HUES64 (cell line): Measurements from ENCODE around the gene KMT2A.
A peak's percentile ranks its signal among the peaks of the same experiment; 100 is the strongest.
"Not testable (repeated sequence)": the region's sequence is repeated elsewhere in the genome, so short reads cannot be mapped to it uniquely, and the experiment has no call there.

ENCODE experiments used
- H3K27ac ChIP-seq: 2 replicates; pipeline ENCODE4 v1.7.0; 2013; ENCODE audit warnings: low read depth, low read length, inconsistent platforms
- H3K27me3 ChIP-seq: 2 replicates; pipeline ENCODE4 v1.6.1; 2013; ENCODE audit warnings: mild to moderate bottlenecking, low read length; ENCODE audit not compliant: insufficient read depth
- H3K36me3 ChIP-seq: 2 replicates; pipeline ENCODE4 v1.6.1; 2013; ENCODE audit warnings: mild to moderate bottlenecking, low read length; ENCODE audit not compliant: insufficient read depth
- H3K4me1 ChIP-seq: 2 replicates; pipeline ENCODE4 v1.6.1; 2013; ENCODE audit warnings: mild to moderate bottlenecking, low read length, moderate library complexity; ENCODE audit not compliant: insufficient read depth
- H3K4me3 ChIP-seq: 2 replicates; pipeline ENCODE4 v1.5.1; 2013; ENCODE audit warnings: mild to moderate bottlenecking, low read length, moderate library complexity
- H3K9ac ChIP-seq: 2 replicates; pipeline ENCODE4 v1.6.1; 2013; ENCODE audit warnings: mild to moderate bottlenecking, low read depth, low read length
- H3K9me3 ChIP-seq: 2 replicates; pipeline ENCODE4 v1.6.1; 2013; ENCODE audit warnings: low read depth, low read length; ENCODE audit not compliant: insufficient read depth
- WGBS: fragments of 150-250, 120-280 bp; methylation state at CpG from one replicate; pipeline ENCODE4 v1.1.7; 2013; ENCODE audit warnings: missing lambda C conversion rate; 5-methylcytosine and 5-hydroxymethylcytosine counted together

KMT2A gene

DNA sequence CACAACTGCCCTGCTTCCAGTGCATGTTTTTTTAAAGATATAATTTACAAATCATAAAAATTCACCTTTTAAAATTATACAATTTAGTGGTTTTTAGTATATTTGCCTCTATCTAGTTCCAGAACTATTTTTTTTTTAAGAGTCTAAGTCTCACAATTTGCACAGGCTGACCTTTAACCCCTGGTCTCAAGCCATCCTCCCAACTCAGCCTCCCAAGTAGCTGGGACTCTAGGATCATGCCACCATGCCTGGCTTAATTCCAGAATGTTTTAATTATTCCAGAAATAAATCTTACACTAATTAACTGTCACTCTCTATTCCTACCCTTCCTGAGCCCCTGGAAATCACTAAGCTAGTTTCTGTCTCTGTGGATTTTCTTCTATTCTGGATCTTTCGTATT is 134.5 kb downstream of the KMT2A start:
- Histone ChIP-seq H3K27me3 (no peaks in the 10 kb centered on the region), H3K27ac (no peak overlapping the region), H3K4me3 (no peak overlapping the region), H3K9ac (no peak overlapping the region), H3K9me3 (no peaks in the 10 kb centered on the region), H3K4me1 (peaks cover 12% of the 10 kb centered on the region), H3K36me3 (no peaks in the 10 kb centered on the region)
- 100% methylated on average over 1 of the region's 1 CpG for WGBS

DNA sequence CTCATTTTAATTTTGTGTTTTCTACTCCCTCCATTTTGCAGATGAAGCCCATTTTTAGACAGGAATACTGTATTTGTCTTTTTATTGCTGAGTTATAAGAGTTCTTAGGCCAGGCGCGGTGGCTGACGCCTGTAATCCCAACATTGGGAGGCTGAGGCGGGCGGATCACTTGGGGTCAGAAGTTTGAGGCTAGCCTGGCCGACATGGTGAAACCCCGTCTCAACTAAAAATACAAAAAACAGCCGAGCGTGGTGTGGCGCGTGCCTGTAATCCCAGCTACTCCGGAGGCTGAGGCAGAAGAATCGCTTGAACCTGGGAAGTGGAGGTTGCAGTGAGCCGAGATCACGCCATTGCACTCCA is 135.4 kb downstream of the KMT2A start:
- not testable (repeated sequence) for H3K27ac ChIP-seq, H3K9me3 ChIP-seq, H3K36me3 ChIP-seq, H3K9ac ChIP-seq, H3K27me3 ChIP-seq
- Histone ChIP-seq H3K4me1 (peaks cover 12% of the 10 kb centered on the region), H3K4me3 (peak overlapping the region; percentile 92)
- WGBS, result 41% methylated on average over 15 of the region's 15 CpGs

DNA sequence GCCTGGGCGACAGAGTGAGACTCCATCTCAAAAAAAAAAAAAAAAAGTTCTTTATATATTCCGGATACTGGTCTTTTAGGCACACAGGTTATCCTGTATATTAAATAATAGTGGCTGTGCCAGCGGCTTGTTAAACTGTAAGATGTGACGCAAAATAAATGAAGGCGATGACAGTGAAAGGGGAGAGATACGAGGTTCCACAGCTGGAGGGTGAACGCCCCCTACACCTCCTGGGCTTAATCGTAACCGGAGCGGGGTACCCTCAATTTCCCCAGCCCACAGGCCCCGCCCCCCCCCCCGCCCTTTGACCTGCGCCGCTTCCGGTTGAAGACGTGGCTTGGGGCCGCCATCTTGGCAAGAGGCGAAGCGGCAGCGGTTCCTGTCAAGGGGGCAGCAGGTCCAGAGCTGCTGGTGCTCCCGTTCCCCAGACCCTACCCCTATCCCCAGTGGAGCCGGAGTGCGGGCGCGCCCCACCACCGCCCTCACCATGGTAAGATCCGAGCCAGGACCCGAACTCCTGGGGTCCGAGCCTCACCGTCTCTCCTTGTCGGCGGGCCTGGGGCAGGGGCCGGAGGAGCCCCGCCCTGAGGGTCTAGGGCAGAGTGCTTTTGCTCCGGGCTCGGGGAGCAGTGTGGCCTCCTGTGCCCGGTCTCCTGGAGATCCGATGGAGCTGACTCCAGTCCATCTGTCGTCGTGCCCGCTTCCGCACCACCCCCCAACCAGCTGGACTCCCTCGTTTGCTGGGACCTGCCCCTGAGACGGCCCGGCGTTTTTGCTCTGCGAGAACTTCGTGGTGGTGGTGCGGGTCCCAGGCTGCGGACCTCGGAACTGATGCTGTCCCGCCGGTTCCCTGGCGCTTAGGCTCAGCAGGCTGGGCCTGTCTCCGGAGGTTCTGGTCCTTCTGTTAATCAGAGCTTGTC is 136.0 kb downstream of the KMT2A start, which contains the start of gene ARCN1:
TSS of gene ARCN1 (plus strand) at position 349 of the 920 bp plus-strand sequence. CDS start at position 488, 139 bp downstream.
- Histone ChIP-seq H3K36me3 (0 out of 2 replicates have a peak, but pooled peaks cover under 1% of the 10 kb centered on the region), H3K27me3 (no peaks in the 10 kb centered on the region), H3K9me3 (no peaks in the 10 kb centered on the region), H3K27ac (peak within 1 kb of the TSS; percentile 93), H3K4me3 (peak within 1 kb of the TSS; percentile 92), H3K4me1 (peaks cover 12% of the 10 kb centered on the region), H3K9ac (peak within 1 kb of the TSS; percentile 93)
- under 1% methylated on average over 49 of the region's 55 CpGs for WGBS

DNA sequence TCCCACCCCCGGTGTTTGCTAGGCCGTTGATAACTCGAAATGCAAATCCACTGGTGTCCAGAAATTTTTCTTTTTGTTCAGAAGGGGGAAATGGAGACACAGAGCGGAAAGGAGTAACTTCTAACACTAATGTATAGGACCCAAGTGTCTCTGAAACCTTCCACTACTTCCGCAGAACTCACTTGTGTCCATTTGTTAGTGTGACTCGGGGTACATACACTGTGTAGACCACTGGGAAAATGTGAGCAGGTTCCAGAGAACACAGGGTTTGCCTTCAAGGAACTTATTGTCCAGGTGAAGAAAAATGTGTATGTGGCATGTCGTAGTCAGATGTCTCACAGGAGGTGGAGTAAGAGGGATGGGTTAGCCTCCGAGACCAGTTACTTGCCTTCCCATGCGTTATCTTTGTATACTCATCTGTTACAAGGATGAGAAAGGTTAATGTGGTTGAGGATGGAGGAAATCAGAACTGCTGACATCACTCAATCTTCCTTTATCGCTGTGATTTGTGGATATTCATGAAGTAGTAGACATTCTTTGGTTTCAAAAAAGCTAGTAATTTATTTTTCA is 136.8 kb downstream of the KMT2A start:
- H3K9me3 ChIP-seq, result no peaks in the 10 kb centered on the region
- peak overlapping the region; percentile 93 for H3K9ac ChIP-seq
- peaks cover 12% of the 10 kb centered on the region for H3K4me1 ChIP-seq
- no peaks in the 10 kb centered on the region for H3K27me3 ChIP-seq
- peak overlapping the region; percentile 92 for H3K4me3 ChIP-seq
- 0 out of 2 replicates have a peak, but pooled peaks cover 5% of the 10 kb centered on the region for H3K36me3 ChIP-seq
- WGBS, result 10% methylated on average over 9 of the region's 10 CpGs
- peak overlapping the region; percentile 93 for H3K27ac ChIP-seq

DNA sequence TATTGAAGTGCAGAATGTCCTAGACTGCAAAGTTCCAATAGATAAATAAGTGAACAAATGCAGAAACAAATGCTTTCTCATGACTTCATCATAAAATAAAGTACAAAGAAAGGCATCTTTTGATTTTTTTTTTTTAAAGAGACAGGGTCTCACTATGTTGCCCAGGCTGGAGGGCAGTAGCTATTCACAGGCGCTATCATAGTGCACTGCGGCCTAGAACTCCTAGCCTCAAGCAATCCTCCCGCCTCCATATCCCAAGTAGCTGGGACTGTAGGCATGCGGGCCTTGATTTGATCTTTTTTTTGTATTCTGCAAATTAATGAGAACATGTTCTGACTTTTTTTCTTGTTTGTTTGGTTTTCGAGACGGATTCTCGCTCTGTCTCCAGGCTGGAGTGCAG is 138.3 kb downstream of the KMT2A start:
- Histone ChIP-seq H3K4me1 (peaks cover 12% of the 10 kb centered on the region), H3K27me3 (no peaks in the 10 kb centered on the region), H3K36me3 (0 out of 2 replicates have a peak, but pooled peaks cover 5% of the 10 kb centered on the region), H3K27ac (no peak overlapping the region), H3K4me3 (no peak overlapping the region), H3K9ac (no peak overlapping the region), H3K9me3 (no peaks in the 10 kb centered on the region)
- 95% methylated on average over 7 of the region's 7 CpGs for WGBS
